GM12892 (cell line): ENCODE measurements around the gene RASGRP2.

Experiments used
- POLR2A ChIP-seq: IDR thresholded peaks from 2 replicates; pipeline ENCODE4 v1.6.1; 2011; ENCODE audit warnings: low read depth, low read length, control low read depth
- TAF1 ChIP-seq: IDR thresholded peaks from 2 replicates; pipeline ENCODE4 v1.6.1; 2011; ENCODE audit warnings: low read depth, mild to moderate bottlenecking, control low read depth, low read length, borderline replicate concordance

GRCh38 chr11:64726867-64727530, 16.9 kb downstream of the RASGRP2 start:
- TF ChIP-seq TAF1 (no peak), POLR2A (no peak)
